Measurements from ENCODE around the gene GPR52.
"Not testable (repeated sequence)": the region's sequence is repeated elsewhere in the genome, so short reads cannot be mapped to it uniquely, and the experiment has no call there.

Gene GPR52

GRCh38 chr1:174447866-174448530 is at the start of gene GPR52:
GPR52 (plus strand) TSS chr1:174447964; CDS start chr1:174448112, 148 bp downstream.
- DNase-seq (ENCODE audit: low spot score), result no peak

GRCh38 chr1:174398246-174398645 is 49.5 kb upstream of the GPR52 start:
- DNase-seq (ENCODE audit: low spot score), result no peak

GRCh38 chr1:174399211-174399610 is 48.6 kb upstream of the GPR52 start:
- DNase-seq (ENCODE audit: low spot score), result no peak

- DNase-seq (ENCODE audit: low spot score), result no peak
Measured at GRCh38 chr1:174401075-174401474, 46.7 kb upstream of the GPR52 start.

GRCh38 chr1:174405219-174405618 is 42.5 kb upstream of the GPR52 start:
- no peak for DNase-seq (ENCODE audit: low spot score)

- DNase-seq (ENCODE audit: low spot score), result no peak
Measured at GRCh38 chr1:174406421-174406820, 41.3 kb upstream of the GPR52 start.

GRCh38 chr1:174407665-174408064 is 40.1 kb upstream of the GPR52 start:
- DNase-seq (ENCODE audit: low spot score), result no peak

GRCh38 chr1:174408146-174408545 is 39.6 kb upstream of the GPR52 start:
- no peak for DNase-seq (ENCODE audit: low spot score)

GRCh38 chr1:174409801-174410200 is 38.0 kb upstream of the GPR52 start:
- DNase-seq (ENCODE audit: low spot score), result not testable (repeated sequence)

GRCh38 chr1:174413632-174414031 is 34.1 kb upstream of the GPR52 start:
- peak; percentile 33 for DNase-seq (ENCODE audit: low spot score)

- DNase-seq (ENCODE audit: low spot score), result peak; percentile 37
Measured at GRCh38 chr1:174414203-174414602, 33.6 kb upstream of the GPR52 start.

GRCh38 chr1:174415506-174415905 is 32.3 kb upstream of the GPR52 start:
- DNase-seq (ENCODE audit: low spot score), result no peak

- no peak for DNase-seq (ENCODE audit: low spot score)
Measured at GRCh38 chr1:174417921-174418320, 29.8 kb upstream of the GPR52 start.

GRCh38 chr1:174425121-174425520 is 22.6 kb upstream of the GPR52 start:
- DNase-seq (ENCODE audit: low spot score), result no peak

- DNase-seq (ENCODE audit: low spot score), result no peak
Measured at GRCh38 chr1:174426153-174426552, 21.6 kb upstream of the GPR52 start.

- DNase-seq (ENCODE audit: low spot score), result no peak
Measured at GRCh38 chr1:174428033-174428432, 19.7 kb upstream of the GPR52 start.

GRCh38 chr1:174428739-174429138 is 19.0 kb upstream of the GPR52 start:
- no peak for DNase-seq (ENCODE audit: low spot score)

- no peak for DNase-seq (ENCODE audit: low spot score)
Measured at GRCh38 chr1:174433451-174433850, 14.3 kb upstream of the GPR52 start.

GRCh38 chr1:174445351-174445750 is 2.4 kb upstream of the GPR52 start:
- no peak for DNase-seq (ENCODE audit: low spot score)

- DNase-seq (ENCODE audit: low spot score), result no peak
Measured at GRCh38 chr1:174445817-174446216, 1.9 kb upstream of the GPR52 start.

- no peak for DNase-seq (ENCODE audit: low spot score)
Measured at GRCh38 chr1:174448531-174448883, 743 bp downstream of the GPR52 start.

- no peak for DNase-seq (ENCODE audit: low spot score)
Measured at GRCh38 chr1:174448974-174449373, 1.2 kb downstream of the GPR52 start.

GRCh38 chr1:174451408-174451807 is 3.6 kb downstream of the GPR52 start:
- DNase-seq (ENCODE audit: low spot score), result no peak

GRCh38 chr1:174465855-174466254 is 18.1 kb downstream of the GPR52 start:
- no peak for DNase-seq (ENCODE audit: low spot score)

- DNase-seq (ENCODE audit: low spot score), result no peak
Measured at GRCh38 chr1:174466607-174467006, 18.8 kb downstream of the GPR52 start.

Data from NAMALWA (cell line).